WTC11 (cell line): ENCODE measurements around the gene OR56A5.

Experiments used
- ELF4 ChIP-seq: sonication (generic); formaldehyde crosslinking; IDR thresholded peaks from 2 replicates; pipeline ENCODE4 v1.8.1; 2022; ENCODE audit warnings: low read depth, mild to moderate bottlenecking, moderate library complexity, missing genetic modification reagents
- USF2 ChIP-seq: sonication (generic); formaldehyde crosslinking; IDR thresholded peaks from 2 replicates; pipeline ENCODE4 v1.8.1; 2023; ENCODE audit warnings: mild to moderate bottlenecking, missing genetic modification reagents, moderate library complexity
- TF ChIP-seq, protein P1 (sequence below): fragments of 200-600 bp; IDR thresholded peaks from 2 replicates; pipeline ENCODE4 v1.8.0; 2022; ENCODE audit warnings: antibody characterized with exemption
- TF ChIP-seq, protein P2 (sequence below): sonication (generic); formaldehyde crosslinking; IDR thresholded peaks from 2 replicates; pipeline ENCODE4 v1.8.1; 2023; ENCODE audit warnings: mild to moderate bottlenecking, missing genetic modification reagents, borderline replicate concordance
- TF ChIP-seq, protein P3 (sequence below): sonication (generic); formaldehyde crosslinking; IDR thresholded peaks from 2 replicates; pipeline ENCODE4 v1.8.1; 2022; ENCODE audit warnings: missing genetic modification reagents, borderline replicate concordance
- TF ChIP-seq, protein P4 (sequence below): fragments of 250-450 bp; sonication (Bioruptor Pico); IDR thresholded peaks from 2 replicates; pipeline ENCODE4 v1.9.0; 2021; ENCODE audit warnings: mild to moderate bottlenecking

DNA sequence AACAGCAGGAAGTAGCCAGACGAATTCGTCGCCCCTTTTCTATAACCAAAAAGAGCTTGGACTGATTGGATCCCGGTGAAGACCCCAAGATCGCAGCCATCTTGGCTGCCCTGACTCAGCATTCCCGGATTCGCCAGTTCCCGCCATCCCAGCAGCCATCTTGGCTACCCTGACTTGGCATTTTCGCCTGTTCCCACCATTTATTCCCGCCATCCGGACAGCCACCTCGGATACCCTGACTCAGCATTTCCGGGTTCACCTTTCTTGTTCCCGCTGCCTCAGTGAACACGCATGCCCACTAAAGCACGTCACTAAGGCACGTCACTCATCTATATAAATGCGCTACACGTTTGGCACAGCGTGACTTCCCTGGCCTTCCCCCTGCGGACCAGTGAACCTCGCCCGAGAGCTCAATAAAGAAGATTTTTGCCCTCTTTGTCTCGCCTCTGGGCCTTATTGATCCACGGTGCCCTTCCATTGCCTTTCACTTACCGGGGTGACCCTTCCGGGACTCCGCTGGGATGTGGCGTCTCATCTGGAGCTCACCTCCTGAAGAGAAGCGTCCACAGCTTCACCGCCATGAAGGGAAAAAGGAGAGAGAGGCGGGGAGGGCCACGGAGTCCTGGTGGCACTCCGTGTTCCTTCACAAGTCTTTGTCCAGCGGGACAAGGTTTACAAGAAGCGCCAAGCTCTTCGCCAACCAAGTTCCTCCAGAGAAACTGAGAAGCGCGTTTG, 30.3 kb downstream of the OR56A5 start:
- TF ChIP-seq, protein P1, sequence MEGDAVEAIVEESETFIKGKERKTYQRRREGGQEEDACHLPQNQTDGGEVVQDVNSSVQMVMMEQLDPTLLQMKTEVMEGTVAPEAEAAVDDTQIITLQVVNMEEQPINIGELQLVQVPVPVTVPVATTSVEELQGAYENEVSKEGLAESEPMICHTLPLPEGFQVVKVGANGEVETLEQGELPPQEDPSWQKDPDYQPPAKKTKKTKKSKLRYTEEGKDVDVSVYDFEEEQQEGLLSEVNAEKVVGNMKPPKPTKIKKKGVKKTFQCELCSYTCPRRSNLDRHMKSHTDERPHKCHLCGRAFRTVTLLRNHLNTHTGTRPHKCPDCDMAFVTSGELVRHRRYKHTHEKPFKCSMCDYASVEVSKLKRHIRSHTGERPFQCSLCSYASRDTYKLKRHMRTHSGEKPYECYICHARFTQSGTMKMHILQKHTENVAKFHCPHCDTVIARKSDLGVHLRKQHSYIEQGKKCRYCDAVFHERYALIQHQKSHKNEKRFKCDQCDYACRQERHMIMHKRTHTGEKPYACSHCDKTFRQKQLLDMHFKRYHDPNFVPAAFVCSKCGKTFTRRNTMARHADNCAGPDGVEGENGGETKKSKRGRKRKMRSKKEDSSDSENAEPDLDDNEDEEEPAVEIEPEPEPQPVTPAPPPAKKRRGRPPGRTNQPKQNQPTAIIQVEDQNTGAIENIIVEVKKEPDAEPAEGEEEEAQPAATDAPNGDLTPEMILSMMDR = no peak
- TF ChIP-seq ELF4 (CRISPR knock-in tag) (no peak), USF2 (CRISPR knock-in tag) (no peak)
- TF ChIP-seq, protein P2, sequence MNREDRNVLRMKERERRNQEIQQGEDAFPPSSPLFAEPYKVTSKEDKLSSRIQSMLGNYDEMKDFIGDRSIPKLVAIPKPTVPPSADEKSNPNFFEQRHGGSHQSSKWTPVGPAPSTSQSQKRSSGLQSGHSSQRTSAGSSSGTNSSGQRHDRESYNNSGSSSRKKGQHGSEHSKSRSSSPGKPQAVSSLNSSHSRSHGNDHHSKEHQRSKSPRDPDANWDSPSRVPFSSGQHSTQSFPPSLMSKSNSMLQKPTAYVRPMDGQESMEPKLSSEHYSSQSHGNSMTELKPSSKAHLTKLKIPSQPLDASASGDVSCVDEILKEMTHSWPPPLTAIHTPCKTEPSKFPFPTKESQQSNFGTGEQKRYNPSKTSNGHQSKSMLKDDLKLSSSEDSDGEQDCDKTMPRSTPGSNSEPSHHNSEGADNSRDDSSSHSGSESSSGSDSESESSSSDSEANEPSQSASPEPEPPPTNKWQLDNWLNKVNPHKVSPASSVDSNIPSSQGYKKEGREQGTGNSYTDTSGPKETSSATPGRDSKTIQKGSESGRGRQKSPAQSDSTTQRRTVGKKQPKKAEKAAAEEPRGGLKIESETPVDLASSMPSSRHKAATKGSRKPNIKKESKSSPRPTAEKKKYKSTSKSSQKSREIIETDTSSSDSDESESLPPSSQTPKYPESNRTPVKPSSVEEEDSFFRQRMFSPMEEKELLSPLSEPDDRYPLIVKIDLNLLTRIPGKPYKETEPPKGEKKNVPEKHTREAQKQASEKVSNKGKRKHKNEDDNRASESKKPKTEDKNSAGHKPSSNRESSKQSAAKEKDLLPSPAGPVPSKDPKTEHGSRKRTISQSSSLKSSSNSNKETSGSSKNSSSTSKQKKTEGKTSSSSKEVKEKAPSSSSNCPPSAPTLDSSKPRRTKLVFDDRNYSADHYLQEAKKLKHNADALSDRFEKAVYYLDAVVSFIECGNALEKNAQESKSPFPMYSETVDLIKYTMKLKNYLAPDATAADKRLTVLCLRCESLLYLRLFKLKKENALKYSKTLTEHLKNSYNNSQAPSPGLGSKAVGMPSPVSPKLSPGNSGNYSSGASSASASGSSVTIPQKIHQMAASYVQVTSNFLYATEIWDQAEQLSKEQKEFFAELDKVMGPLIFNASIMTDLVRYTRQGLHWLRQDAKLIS (CRISPR knock-in tag) = no peak
- TF ChIP-seq, protein P3, sequence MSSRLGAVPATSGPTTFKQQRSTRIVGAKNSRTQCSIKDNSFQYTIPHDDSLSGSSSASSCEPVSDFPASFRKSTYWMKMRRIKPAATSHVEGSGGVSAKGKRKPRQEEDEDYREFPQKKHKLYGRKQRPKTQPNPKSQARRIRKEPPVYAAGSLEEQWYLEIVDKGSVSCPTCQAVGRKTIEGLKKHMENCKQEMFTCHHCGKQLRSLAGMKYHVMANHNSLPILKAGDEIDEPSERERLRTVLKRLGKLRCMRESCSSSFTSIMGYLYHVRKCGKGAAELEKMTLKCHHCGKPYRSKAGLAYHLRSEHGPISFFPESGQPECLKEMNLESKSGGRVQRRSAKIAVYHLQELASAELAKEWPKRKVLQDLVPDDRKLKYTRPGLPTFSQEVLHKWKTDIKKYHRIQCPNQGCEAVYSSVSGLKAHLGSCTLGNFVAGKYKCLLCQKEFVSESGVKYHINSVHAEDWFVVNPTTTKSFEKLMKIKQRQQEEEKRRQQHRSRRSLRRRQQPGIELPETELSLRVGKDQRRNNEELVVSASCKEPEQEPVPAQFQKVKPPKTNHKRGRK (CRISPR knock-in tag) = no peak
- TF ChIP-seq, protein P4, sequence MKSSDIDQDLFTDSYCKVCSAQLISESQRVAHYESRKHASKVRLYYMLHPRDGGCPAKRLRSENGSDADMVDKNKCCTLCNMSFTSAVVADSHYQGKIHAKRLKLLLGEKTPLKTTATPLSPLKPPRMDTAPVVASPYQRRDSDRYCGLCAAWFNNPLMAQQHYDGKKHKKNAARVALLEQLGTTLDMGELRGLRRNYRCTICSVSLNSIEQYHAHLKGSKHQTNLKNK (CRISPR knock-in tag) = no peak
